HT-29 (cell line): ENCODE measurements around the gene ACTL6B. TPM values are rescaled to one million over a fixed set of nuclear protein-coding genes. Genes with fewer than 3 reads are reported as not detected.

ENCODE experiments used
- DNase-seq: peaks from one replicate; pipeline ENCODE4 v3.0.0-alpha.2; 2015; ENCODE audit warnings: low spot score
- total RNA-seq: library from RNA; depleted of rRNA; stranded (reverse); fragments of >200 nt; shearing (Covaris generic); gene quantifications from 2 replicates; pipeline ENCODE4 v1.2.3, GENCODE V29; 2014

Gene ACTL6B
- total RNA-seq, 1 experiment from 2014 or later, result 0.13 TPM

DNA sequence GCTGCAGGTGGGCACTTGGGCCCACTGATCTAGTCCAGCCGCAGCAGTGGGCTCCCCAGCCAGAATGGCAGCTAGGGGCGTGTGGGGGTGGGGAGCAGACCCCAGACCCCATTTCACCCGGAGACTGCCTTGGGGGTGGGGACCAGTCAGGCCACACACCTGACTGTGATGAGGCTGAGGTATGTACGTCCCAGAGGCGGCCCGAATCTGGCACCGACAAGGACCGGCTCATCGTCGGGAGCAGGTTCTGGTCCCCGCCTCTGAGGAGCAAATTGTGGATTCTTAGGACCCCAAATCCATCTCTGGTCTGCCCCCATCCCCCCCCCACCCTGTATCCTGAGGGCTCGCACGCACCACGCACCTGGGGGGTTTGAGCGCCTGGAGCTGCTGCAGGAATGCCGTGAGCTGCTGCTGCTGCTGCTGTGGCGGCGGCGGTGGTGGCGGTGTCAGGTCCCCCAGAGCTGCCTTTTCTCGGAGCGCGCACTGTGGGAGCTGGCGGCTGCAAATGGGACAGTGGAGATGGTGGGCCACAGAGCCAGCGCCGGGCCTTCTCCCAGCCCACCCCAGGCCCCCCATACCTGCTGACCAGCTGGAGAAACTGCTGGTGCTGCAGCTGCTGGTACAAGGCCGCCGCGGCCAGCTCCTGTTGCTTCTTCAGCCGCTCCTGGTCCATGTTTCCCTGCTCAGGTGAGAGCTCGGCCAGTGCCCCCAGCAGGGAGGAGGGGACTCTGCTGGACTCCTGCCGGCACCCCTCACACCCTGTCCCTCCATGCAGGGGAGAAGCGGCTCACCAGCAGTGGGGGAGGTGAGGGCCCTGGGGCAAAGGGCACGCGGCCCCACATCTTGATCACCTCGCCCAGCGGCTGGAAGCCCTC is 27.6 kb upstream of the ACTL6B start:
- DNase-seq, result no peak

- DNase-seq, result no peak
Observed at GRCh38 chr7:100682991-100683658, 26.9 kb upstream of the ACTL6B start.

- DNase-seq, result no peak
Observed at GRCh38 chr7:100682228-100682741, 26.0 kb upstream of the ACTL6B start.

DNA sequence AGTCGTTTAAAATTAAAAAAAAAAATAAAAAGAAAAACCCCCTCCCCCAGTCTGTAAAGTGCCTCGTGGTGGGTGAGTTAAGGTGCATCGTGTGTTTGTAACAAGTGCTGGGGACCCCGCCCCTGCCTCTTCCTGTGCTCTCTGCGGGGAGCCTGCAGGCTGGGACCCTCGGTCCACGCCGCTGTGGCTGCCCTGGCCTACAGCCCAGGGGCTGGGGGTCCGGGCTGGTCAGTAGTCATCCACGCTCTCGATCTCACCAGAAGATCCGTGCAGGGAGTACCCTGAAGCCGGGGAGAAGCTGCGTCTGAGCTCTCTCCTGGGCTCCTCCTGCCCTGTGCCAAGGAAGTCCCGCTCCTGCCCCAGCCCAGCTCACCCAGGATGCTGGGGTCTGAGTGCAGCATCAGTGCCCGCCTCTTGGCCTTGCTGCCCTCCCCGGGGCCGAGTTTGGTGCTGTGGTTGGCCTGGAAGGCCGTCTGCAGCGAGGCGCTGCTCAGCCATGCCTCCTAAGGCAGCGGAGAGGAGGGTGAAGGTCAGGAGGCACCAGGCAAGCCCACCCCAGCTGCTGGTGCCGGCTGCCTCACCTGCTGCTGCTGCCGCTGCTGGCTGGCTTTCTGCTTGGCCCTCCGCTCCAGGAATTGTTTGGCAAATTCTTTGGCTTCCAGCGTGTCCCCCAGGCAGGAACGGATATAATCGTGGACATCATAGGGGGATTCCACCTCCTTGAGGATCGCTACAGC is 25.4 kb upstream of the ACTL6B start:
- no peak for DNase-seq

DNA sequence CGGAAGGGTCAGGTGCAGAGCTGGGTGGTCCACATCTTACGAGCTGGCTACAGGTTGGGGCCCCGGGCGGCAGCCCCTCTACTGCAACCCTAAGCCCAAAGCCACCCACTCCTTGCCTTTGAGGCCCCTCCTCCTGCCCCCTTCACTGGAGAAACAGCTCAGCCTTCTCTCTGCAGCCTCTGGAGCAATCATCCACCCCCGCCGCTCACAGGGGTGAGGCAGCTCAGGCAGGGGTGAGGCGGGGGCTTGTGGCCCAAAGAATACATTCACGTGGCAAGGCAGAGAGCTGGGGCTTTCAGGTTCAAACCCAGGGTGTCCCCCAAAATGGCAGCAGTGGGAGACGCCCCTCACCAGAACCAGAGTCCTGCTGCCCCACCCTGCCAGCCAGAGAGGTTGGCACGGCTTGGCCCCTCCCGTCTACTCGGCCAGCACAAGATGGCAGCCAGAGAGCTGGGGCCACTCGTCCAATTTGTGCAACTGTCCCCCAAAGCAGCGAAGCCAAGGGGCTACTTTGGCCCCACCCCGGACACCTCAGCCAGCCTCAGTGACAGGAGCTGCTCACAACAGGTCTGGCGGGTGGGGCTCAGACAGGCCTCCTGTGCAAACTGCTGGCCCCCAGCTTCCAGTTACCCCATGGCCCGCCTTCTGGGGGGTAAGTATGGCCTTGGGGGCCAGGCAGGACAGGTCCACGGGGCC is 24.5 kb upstream of the ACTL6B start:
- no peak for DNase-seq

DNA sequence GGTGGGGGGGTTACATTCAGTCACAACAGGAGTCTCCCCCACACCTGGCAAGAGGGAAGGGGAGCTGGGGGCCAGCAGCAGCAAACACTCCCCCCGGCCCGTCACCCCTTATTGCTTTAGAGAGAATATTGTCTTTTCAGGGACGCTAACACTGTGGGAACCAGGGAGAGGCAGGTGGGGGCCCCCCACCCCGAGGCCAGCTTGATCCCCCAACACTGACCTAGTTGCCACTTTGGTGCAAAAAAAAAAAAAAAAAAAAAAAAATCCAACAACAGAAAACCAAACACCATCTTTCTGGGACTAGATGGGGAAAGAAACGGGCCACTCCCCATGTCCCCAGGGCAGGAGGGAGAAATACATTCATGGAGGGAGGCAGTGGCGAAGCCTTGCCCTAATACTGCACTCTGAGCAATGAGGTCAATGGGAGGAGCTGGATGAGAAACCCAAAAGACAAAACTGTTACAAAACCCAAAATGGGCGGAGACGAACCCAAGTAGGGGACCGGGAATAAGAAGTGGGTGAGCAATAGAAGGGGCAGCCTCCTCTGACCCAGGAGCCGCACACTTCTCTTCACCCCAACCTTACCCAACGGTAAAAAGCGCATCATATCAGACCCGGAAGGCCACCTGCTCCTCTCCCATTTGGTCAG is 23.8 kb upstream of the ACTL6B start:
- DNase-seq, result no peak

DNA sequence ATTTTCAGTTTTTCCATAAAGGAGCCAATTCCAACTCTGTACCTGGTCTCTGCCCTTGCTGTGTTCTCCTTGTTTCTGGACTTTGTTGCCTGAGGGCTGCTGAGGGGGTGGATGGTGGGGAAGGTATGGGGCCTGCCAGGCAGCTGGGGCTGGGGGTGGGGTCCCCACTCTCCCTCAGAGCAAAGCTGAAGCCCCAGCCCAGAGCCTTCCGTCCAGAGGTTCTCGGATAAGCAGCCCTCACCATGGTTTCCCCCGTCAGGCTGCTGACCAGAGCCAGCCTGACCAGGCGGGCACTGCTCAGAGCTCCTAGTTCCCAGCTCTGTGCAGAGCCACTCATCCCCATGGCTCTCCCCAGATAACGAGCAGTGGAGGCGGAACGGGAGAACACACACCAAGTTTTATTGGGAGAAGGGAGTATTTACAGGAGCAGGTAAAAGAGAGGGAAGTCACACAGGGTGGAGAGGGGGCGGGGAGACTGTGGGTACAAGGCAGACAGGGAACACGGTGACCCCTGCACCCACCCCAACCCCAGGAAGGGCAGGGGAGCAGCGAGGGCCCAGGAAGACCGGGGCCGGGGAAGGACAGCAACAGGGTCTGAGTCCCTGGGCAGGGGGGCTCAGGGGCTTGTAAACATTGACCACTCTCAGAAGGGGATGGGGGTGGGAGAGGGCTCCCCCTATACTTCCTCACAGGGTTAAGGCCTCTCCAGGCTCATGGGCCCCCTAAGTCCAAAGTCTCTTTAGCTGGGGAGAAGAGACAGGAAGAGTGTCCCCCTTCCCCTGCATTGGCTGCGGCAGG is 23.1 kb upstream of the ACTL6B start:
- no peak for DNase-seq

- DNase-seq, result no peak
Observed at GRCh38 chr7:100678291-100678984, 22.2 kb upstream of the ACTL6B start.

- no peak for DNase-seq
Observed at GRCh38 chr7:100677308-100678267, 21.3 kb upstream of the ACTL6B start.

DNA sequence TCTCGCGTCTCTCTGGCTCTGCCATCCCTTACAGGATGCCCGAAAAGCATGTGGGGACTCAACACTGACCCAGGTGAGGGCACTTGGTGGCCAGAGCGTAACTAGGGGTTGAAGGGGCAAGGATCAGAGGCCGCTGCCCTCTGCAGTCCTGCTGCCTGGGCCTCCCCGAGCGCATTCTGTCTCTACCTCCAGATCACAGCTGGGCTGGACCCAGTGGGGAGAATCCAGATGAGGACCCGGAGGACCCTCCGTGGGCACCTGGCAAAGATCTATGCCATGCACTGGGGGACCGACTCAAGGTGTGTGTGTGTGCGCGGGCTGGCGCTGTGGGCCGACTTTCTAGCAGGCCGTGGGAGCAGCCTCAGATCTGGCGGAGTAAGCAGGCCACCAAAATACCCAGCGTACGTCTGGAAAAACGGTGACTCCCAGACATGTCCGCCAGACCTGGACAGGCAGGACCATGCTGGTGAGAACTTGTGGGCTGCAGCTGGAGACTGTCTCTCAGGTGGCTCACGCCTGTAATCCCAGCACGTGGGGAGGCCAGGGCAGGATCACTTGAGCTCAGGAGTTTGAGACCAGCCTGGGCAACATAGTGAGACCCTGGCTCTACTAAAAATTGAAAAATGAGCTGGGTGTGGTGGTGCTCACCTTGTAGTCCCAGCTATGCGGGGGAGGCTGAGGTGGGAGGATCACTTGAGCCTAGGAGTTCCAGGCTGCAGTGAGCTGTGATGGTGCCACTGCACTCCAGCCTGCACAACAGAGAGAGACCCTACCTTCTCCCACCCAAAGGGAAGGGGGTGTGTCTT is 20.5 kb upstream of the ACTL6B start:
- no peak for DNase-seq

DNA sequence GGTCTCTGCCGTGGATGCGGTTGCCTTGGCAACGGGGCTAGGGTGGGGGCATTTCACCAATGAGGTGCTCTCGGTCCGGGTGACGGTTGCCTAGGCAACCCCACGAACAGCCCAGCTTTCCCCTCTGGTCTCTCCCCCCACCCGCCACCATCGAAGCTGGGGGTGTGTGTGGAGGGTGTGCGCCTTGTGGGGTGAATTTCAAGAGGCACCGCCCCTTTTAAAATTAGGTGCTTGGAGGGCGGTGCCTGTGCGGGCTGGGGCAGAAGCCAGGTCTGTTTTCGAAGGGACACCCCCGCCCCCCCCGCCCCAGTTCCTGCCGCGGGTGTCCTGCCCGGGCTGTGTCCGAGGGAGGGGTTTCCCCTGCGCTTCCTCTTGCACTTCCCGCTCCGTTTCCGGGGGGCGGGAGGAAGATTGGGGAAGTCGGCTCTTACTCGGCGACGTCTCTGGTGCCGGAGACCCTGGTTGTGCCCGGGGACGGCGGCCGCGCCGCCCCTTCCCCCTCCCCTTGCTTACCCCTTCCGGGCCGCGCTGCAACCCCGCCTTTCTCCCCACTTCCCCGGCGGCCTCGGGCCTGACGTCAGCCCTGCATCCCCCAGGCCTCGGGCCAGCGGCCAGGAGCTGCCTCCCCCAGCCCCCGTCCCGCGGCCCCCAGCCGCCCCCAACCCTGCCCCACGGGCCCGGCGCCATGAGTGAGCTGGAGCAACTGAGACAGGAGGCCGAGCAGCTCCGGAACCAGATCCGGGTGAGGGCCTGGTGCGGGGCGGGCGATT is 19.5 kb upstream of the ACTL6B start:
- DNase-seq, result peak; percentile 70

DNA sequence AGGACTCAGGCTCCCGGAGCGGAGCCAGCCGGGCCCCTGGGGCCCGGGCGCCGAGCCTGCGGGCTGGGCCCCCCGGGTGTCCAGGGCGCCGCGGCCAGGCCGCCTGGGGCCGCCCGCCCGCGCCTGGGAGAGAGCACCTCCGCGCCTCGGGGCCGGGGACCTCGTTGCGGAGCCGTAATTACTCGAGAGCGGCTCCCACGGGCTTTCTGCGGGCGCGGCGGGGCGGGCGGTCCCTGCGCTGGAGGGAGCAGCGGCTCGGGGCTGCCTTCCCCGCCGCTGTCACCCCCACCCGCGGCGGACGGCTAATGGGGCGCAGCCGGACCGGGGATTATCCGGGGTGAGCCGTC is 18.8 kb upstream of the ACTL6B start:
- no peak for DNase-seq

DNA sequence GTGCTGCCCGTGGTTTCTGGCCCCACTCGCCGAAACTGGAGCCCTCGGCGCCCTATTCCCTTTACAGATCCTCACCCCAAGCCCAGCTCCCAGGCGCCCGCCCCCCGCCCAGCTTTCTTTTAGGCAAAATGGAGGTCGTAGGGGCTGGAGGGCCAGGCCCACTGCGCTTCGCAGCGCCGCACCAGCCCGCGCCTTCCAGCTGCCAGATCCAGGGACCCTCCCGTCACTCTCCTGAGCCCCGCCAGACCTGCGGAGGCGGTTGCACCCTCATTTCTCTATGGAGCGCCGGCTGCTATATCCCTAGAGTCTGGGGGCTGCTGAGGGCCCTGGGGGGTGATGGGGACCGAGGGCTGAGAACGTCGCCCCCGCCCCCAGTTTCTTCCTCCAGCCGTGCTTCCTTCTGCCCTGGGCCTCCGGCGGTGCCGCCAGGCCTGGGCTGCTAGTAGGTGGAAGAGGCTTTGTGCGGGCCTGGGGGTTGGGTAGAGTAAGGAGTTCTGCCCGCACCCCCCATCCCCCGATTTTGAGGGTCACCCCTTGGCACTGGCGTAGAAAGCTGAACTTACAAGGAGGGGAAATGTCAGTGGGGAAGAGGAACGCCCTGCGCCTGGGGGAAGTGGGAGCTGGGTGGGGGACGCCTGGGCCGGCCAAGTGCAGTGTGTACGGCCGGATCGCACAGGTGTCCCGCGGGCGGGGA is 18.3 kb upstream of the ACTL6B start:
- DNase-seq, result peak; percentile 47

DNA sequence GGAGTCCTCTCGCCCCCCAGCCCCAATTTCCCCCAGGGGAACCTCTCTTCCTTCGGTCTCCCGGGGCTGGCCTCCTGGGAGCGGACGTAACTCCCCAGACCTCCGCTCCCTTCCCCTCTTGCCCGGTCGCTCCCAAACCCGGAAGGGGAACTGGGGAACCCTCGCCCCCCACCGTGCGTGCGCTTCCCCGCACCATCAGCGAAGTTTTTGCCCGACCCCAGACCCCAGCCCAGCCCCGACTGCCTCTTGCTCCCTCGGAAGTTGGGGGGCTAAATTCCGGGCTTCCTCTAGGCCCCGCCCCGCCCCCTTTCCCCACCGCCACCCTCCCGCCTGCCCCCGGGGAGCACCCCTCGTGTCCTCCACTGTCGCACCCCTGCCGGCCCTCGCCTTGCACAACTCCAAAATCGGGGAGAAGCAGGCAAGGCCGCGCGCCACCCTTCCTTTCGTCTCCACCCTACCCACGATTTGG is 17.7 kb upstream of the ACTL6B start:
- DNase-seq, result peak; percentile 25

- DNase-seq, result peak; percentile 100
Observed at GRCh38 chr7:100673302-100673941, 17.2 kb upstream of the ACTL6B start, which contains the start of gene GNB2. GNB2 (plus strand) TSS chr7:100673740; CDS start chr7:100676266, 2,526 bp downstream.
